A673 (cell line): Measurements from ENCODE around the gene GMDS.

Source experiments
- CTCF ChIP-seq: fragments of 300-800, 200-600 bp; sonication (generic); conservative IDR thresholded peaks from 2 replicates; pipeline ENCODE4 v1.5.1; 2017; ENCODE audit warnings: low read depth, mild to moderate bottlenecking, antibody characterized with exemption, low read length, moderate library complexity, mixed read lengths
- EZH2 ChIP-seq: fragments of 200-600 bp; sonication (generic); IDR thresholded peaks from 2 replicates; pipeline ENCODE4 v1.6.1; 2017; ENCODE audit warnings: borderline replicate concordance, low read depth, mild to moderate bottlenecking, mixed read lengths, antibody characterized with exemption, low read length; ENCODE audit not compliant: poor library complexity, severe bottlenecking

- no peak for TF ChIP-seq CTCF
- no peak for TF ChIP-seq EZH2
Observed at GRCh38 chr6:1885576-1886011, 359.8 kb downstream of the GMDS start.
